K562 (cell line): ENCODE data around the gene IKZF3.

ENCODE experiments used
- ADNP ChIP-seq: fragments of 200-800 bp; sonication (Bioruptor generic); IDR thresholded peaks from 2 replicates; pipeline ENCODE4 v1.6.1; 2016; ENCODE audit warnings: missing genetic modification characterization, missing compliant biosample characterization
- ELF1 ChIP-seq: fragments of 200-800 bp; sonication (Bioruptor generic); IDR thresholded peaks from 2 replicates; pipeline ENCODE4 v1.6.1; 2016; ENCODE audit warnings: missing genetic modification characterization, missing compliant biosample characterization
- ETV1 ChIP-seq: fragments of 450-650 bp; conservative IDR thresholded peaks from 2 replicates; pipeline ENCODE4 v1.6.1; 2016; ENCODE audit warnings: missing genetic modification characterization, control low read depth, low read depth, missing compliant biosample characterization
- FIP1L1 ChIP-seq: fragments of 200-400 bp; formaldehyde crosslinking; IDR thresholded peaks from 2 replicates; pipeline ENCODE4 v1.6.1; 2018; ENCODE audit warnings: mild to moderate bottlenecking, low read depth, low read length; ENCODE audit not compliant: poor library complexity, severe bottlenecking
- GABPA ChIP-seq: fragments of 200-800 bp; sonication (Bioruptor generic); conservative IDR thresholded peaks from 2 replicates; pipeline ENCODE4 v1.6.1; 2016; ENCODE audit warnings: low read depth, missing genetic modification characterization, missing compliant biosample characterization
- HMG20A ChIP-seq: fragments of 450-650 bp; formaldehyde crosslinking; conservative IDR thresholded peaks from 2 replicates; pipeline ENCODE4 v1.4.0; 2020; ENCODE audit warnings: mild to moderate bottlenecking, mixed read lengths
- TF ChIP-seq, protein P1 (sequence below), 2 experiments: fragments of 450-650 bp; formaldehyde crosslinking in 1 of 2; IDR thresholded peaks; 2 replicates each; pipeline versions ENCODE4 v1.4.0 to v1.6.1; 2014 to 2020; ENCODE audit warnings: mild to moderate bottlenecking in 2 of 2, borderline replicate concordance in 1 of 2, low read depth in 1 of 2

- TF ChIP-seq, protein P1, sequence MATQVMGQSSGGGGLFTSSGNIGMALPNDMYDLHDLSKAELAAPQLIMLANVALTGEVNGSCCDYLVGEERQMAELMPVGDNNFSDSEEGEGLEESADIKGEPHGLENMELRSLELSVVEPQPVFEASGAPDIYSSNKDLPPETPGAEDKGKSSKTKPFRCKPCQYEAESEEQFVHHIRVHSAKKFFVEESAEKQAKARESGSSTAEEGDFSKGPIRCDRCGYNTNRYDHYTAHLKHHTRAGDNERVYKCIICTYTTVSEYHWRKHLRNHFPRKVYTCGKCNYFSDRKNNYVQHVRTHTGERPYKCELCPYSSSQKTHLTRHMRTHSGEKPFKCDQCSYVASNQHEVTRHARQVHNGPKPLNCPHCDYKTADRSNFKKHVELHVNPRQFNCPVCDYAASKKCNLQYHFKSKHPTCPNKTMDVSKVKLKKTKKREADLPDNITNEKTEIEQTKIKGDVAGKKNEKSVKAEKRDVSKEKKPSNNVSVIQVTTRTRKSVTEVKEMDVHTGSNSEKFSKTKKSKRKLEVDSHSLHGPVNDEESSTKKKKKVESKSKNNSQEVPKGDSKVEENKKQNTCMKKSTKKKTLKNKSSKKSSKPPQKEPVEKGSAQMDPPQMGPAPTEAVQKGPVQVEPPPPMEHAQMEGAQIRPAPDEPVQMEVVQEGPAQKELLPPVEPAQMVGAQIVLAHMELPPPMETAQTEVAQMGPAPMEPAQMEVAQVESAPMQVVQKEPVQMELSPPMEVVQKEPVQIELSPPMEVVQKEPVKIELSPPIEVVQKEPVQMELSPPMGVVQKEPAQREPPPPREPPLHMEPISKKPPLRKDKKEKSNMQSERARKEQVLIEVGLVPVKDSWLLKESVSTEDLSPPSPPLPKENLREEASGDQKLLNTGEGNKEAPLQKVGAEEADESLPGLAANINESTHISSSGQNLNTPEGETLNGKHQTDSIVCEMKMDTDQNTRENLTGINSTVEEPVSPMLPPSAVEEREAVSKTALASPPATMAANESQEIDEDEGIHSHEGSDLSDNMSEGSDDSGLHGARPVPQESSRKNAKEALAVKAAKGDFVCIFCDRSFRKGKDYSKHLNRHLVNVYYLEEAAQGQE (IDR thresholded peaks at IDR 0.05; ENCODE audit: borderline replicate concordance): no peak
- TF ChIP-seq, protein P1 (CRISPR knock-in tag; IDR thresholded peaks at IDR 0.05; ENCODE audit: low read depth): no peak
- TF ChIP-seq ADNP (tag): no peak
- TF ChIP-seq ELF1 (tag): no peak
- no peak for TF ChIP-seq GABPA (tag)
- TF ChIP-seq HMG20A (CRISPR knock-in tag): no peak
- TF ChIP-seq FIP1L1: no peak
- no peak for TF ChIP-seq ETV1 (tag)
These were observed 8.6 kb upstream of the IKZF3 start for GRCh38 chr17:39872751-39873150.
